A549 (cell line): ENCODE measurements around the gene CREG2. TPM values are rescaled to one million over a fixed set of nuclear protein-coding genes. Genes with fewer than 3 reads are reported as not detected.

Experiments
- ATAC-seq, 2 experiments: fragments of 200-7000 bp in 1 of 2; fragments of >200 bp in 1 of 2; cut with Nextera tagmentation in 1 of 2; cut with Tn5 transposase in 1 of 2; 3 replicates each; pipeline versions ENCODE4 v1.8.0 to v1.9.1; 2018 to 2020; ENCODE audit warnings: mild to moderate bottlenecking in 1 of 2, moderate library complexity in 1 of 2
- CTCF ChIA-PET: fragments of 300-600 bp; sonication (Branson Sonifier 250); formaldehyde crosslinking; extraction: SDS; loops from one replicate; lab custom pipeline; 2021; ENCODE audit warnings: antibody characterized with exemption, inconsistent platforms; lab: Yijun Ruan, JAX
- POLR2A ChIA-PET: fragments of 350-600 bp; formaldehyde crosslinking; extraction: SDS; loops from one replicate; lab custom pipeline; 2021; ENCODE audit warnings: antibody characterized with exemption, inconsistent platforms; lab: Yijun Ruan, JAX
- DNase-seq, 2 experiments: peaks; one replicate each; pipeline versions ENCODE4 v3.0.0 to v3.0.0-alpha.2; 2011 to 2016; ENCODE audit warnings: low read depth in 1 of 2, low spot score in 1 of 2
- FAIRE-seq: peaks from 2 replicates; lab custom pipeline; 2011; peaks lifted over from hg19 to GRCh38; lab: Jason Lieb, UNC
- H3K27ac ChIP-seq, 2 experiments: fragments of >200 bp; sonication (Bioruptor Twin); formaldehyde crosslinking; 3 replicates each; pipeline ENCODE4 v1.5.1; 2016 to 2017
- H3K4me1 ChIP-seq: fragments of >200 bp; sonication (Bioruptor Twin); formaldehyde crosslinking; 3 replicates; pipeline ENCODE4 v1.6.1; 2016
- H3K4me2 ChIP-seq: fragments of >200 bp; sonication (Bioruptor Twin); formaldehyde crosslinking; 3 replicates; pipeline ENCODE4 v1.6.1; 2016
- H3K4me3 ChIP-seq: fragments of >200 bp; sonication (Bioruptor Twin); formaldehyde crosslinking; 3 replicates; pipeline ENCODE4 v1.5.1; 2016
- H3K9me3 ChIP-seq: fragments of >200 bp; sonication (Bioruptor Twin); formaldehyde crosslinking; 3 replicates; pipeline ENCODE4 v1.6.1; 2016
- CBX2 ChIP-seq: fragments of 200-600 bp; sonication (generic); IDR thresholded peaks from 2 replicates; pipeline ENCODE4 v1.6.1; 2016; ENCODE audit warnings: low read depth, mild to moderate bottlenecking, borderline replicate concordance
- CEBPB ChIP-seq, 2 experiments: fragments of >200 bp in 1 of 2; sonication (Bioruptor Twin) in 1 of 2; formaldehyde crosslinking in 1 of 2; IDR thresholded peaks; 2 replicates each; pipeline ENCODE4 v1.6.1; 2012 to 2016
- CHD2 ChIP-seq: fragments of 150-350 bp; IDR thresholded peaks from 2 replicates; pipeline ENCODE4 v1.6.1; 2014; ENCODE audit warnings: low read length; ENCODE audit not compliant: partially characterized antibody
- CHD4 ChIP-seq: fragments of 200-600 bp; sonication (generic); IDR thresholded peaks from 2 replicates; pipeline ENCODE4 v1.6.1; 2016; ENCODE audit warnings: antibody characterized with exemption, mild to moderate bottlenecking, borderline replicate concordance
- E2F6 ChIP-seq: IDR thresholded peaks from 2 replicates; pipeline ENCODE4 v1.6.1; 2012; ENCODE audit warnings: low read depth, borderline replicate concordance
- EHMT2 ChIP-seq: fragments of 200-600 bp; sonication (generic); IDR thresholded peaks from 2 replicates; pipeline ENCODE4 v1.6.1; 2016; ENCODE audit warnings: antibody characterized with exemption, low read depth, mild to moderate bottlenecking, moderate library complexity
- ELK1 ChIP-seq: fragments of 150-350 bp; IDR thresholded peaks from 2 replicates; pipeline ENCODE4 v1.6.1; 2014; ENCODE audit warnings: low read depth, mild to moderate bottlenecking, low read length
- FOSL2 ChIP-seq, 2 experiments: fragments of 450-650 bp in 1 of 2; fragments of >200 bp in 1 of 2; sonication (Bioruptor Twin) in 1 of 2; formaldehyde crosslinking; IDR thresholded peaks; 2 replicates each; pipeline versions ENCODE4 v1.5.0 to v1.6.1; 2016 to 2020; ENCODE audit warnings: mild to moderate bottlenecking in 1 of 2, moderate library complexity in 1 of 2
- HEYL ChIP-seq: fragments of 250-450 bp; sonication (Bioruptor Pico); IDR thresholded peaks from 2 replicates; pipeline ENCODE4 v1.8.0; 2021; ENCODE audit warnings: mild to moderate bottlenecking, moderate library complexity
- HOXA7 ChIP-seq: fragments of 250-450 bp; sonication (Bioruptor Pico); IDR thresholded peaks from 2 replicates; pipeline ENCODE4 v1.5.0; 2020; ENCODE audit warnings: mild to moderate bottlenecking, moderate library complexity
- MAFK ChIP-seq: fragments of 450-650 bp; IDR thresholded peaks from 2 replicates; pipeline ENCODE4 v1.6.1; 2014; ENCODE audit not compliant: partially characterized antibody
- MAZ ChIP-seq: fragments of 150-350 bp; IDR thresholded peaks from 2 replicates; pipeline ENCODE4 v1.6.1; 2014; ENCODE audit warnings: antibody characterized with exemption, low read depth, low read length, borderline replicate concordance
- PHF8 ChIP-seq: fragments of 200-600 bp; sonication (generic); IDR thresholded peaks from 2 replicates; pipeline ENCODE4 v1.6.1; 2016; ENCODE audit warnings: low read depth, mild to moderate bottlenecking, antibody characterized with exemption, moderate library complexity, borderline replicate concordance
- RAD21 ChIP-seq, 2 experiments: fragments of >200 bp in 1 of 2; sonication (Bioruptor Twin) in 1 of 2; formaldehyde crosslinking in 1 of 2; IDR thresholded peaks in 1 of 2; conservative IDR thresholded peaks in 1 of 2; 2 replicates in 1 of 2; 3 replicates in 1 of 2; pipeline ENCODE4 v1.6.1; 2012 to 2018; ENCODE audit warnings: inconsistent platforms in 1 of 2
- RARB ChIP-seq: fragments of 250-450 bp; sonication (Bioruptor Pico); IDR thresholded peaks from 2 replicates; pipeline ENCODE4 v1.8.0; 2021; ENCODE audit warnings: mild to moderate bottlenecking, moderate library complexity
- RCOR1 ChIP-seq: fragments of 150-350 bp; IDR thresholded peaks from 2 replicates; pipeline ENCODE4 v1.6.1; 2014; ENCODE audit warnings: antibody characterized with exemption, low read length, low read depth
- RFX5 ChIP-seq: fragments of 450-650 bp; IDR thresholded peaks from 2 replicates; pipeline ENCODE4 v1.7.1; 2014; ENCODE audit warnings: antibody characterized with exemption, mild to moderate bottlenecking, moderate library complexity
- RNF2 ChIP-seq: fragments of 200-600 bp; sonication (generic); IDR thresholded peaks from 2 replicates; pipeline ENCODE4 v1.6.1; 2016; ENCODE audit warnings: low read depth, mild to moderate bottlenecking, antibody characterized with exemption, moderate library complexity, borderline replicate concordance
- SMC3 ChIP-seq: fragments of >200 bp; sonication (Bioruptor Twin); formaldehyde crosslinking; IDR thresholded peaks from 3 replicates; pipeline ENCODE4 v1.6.1; 2018; ENCODE audit warnings: inconsistent platforms
- SREBF2 ChIP-seq: fragments of 450-650 bp; IDR thresholded peaks from 2 replicates; pipeline ENCODE4 v1.6.1; 2014; ENCODE audit warnings: mild to moderate bottlenecking, moderate library complexity
- TFCP2L1 ChIP-seq: fragments of 250-450 bp; sonication (Bioruptor Pico); IDR thresholded peaks from 2 replicates; pipeline ENCODE4 v1.5.0; 2021; ENCODE audit warnings: mild to moderate bottlenecking
- TP53 ChIP-seq: fragments of 250-450 bp; sonication (Bioruptor Pico); IDR thresholded peaks from 2 replicates; pipeline ENCODE4 v1.5.0; 2021; ENCODE audit warnings: mild to moderate bottlenecking, moderate library complexity
- ZC3H11A ChIP-seq: fragments of 450-650 bp; IDR thresholded peaks from 2 replicates; pipeline ENCODE4 v1.6.1; 2014; ENCODE audit warnings: antibody characterized with exemption, mild to moderate bottlenecking
- ZNF302 ChIP-seq: fragments of 250-450 bp; sonication (Bioruptor Pico); IDR thresholded peaks from 2 replicates; pipeline ENCODE4 v1.9.0; 2021; ENCODE audit warnings: inconsistent platforms, mild to moderate bottlenecking, moderate library complexity
- WGBS: methylation state at CpG from one replicate; pipeline ENCODE4 v1.1.6; 2017; ENCODE audit errors: missing lambda C conversion rate; 5-methylcytosine and 5-hydroxymethylcytosine counted together
- polyA plus RNA-seq, 4 experiments: library from polyadenylated mRNA; depleted of rRNA in 3 of 4; stranded (reverse); fragments of >200 nt; fragmentation: RNase III in 1 of 4; extraction: RNeasy Plus Mini Kit Qiagen cat#74134 plus additional on column Dnase treatment in 1 of 4; gene quantifications; 2 replicates in 3 of 4; 3 replicates in 1 of 4; pipeline ENCODE4 v1.2.3, GENCODE V29; 2011 to 2017
- TF ChIP-seq, protein P1 (sequence below): fragments of 200-600 bp; sonication (generic); IDR thresholded peaks from 2 replicates; pipeline ENCODE4 v1.6.1; 2016; ENCODE audit warnings: antibody characterized with exemption, mild to moderate bottlenecking, moderate library complexity
- TF ChIP-seq, protein P2 (sequence below): fragments of >200 bp; sonication (Bioruptor Twin); formaldehyde crosslinking; IDR thresholded peaks from 3 replicates; pipeline ENCODE4 v1.6.1; 2016
- TF ChIP-seq, protein P3 (sequence below): fragments of >200 bp; sonication (Bioruptor Twin); formaldehyde crosslinking; IDR thresholded peaks from 3 replicates; pipeline ENCODE4 v1.5.1; 2016

The CREG2 gene
- polyA plus RNA-seq, 2 of the 4 experiments (the other 2 are of a cell fraction), result 1.5 to 1.6 TPM

- no peaks in the 10 kb centered on the region for H3K9me3 ChIP-seq
- no peak for FAIRE-seq
- H3K4me2 ChIP-seq, result no peak overlapping the region
- WGBS, result 72% methylated on average over 7 of the region's 7 CpGs
- POLR2A ChIA-PET, result no interaction called here
- TF ChIP-seq FOSL2 (IDR thresholded peaks at IDR 0.05), result no peak
- TF ChIP-seq FOSL2 (CRISPR knock-in tag; IDR thresholded peaks at IDR 0.05), result no peak
- TF ChIP-seq RFX5, result no peak
- no peak for TF ChIP-seq MAFK
- no peak for TF ChIP-seq CBX2
- no peak for TF ChIP-seq TP53 (CRISPR knock-in tag)
- TF ChIP-seq RCOR1, result no peak
- TF ChIP-seq CHD4, result no peak
- no peak for TF ChIP-seq RARB (CRISPR knock-in tag)
- no peak for TF ChIP-seq RNF2
- no peak for TF ChIP-seq CEBPB (IDR thresholded peaks at IDR 0.05)
- TF ChIP-seq, protein P1, sequence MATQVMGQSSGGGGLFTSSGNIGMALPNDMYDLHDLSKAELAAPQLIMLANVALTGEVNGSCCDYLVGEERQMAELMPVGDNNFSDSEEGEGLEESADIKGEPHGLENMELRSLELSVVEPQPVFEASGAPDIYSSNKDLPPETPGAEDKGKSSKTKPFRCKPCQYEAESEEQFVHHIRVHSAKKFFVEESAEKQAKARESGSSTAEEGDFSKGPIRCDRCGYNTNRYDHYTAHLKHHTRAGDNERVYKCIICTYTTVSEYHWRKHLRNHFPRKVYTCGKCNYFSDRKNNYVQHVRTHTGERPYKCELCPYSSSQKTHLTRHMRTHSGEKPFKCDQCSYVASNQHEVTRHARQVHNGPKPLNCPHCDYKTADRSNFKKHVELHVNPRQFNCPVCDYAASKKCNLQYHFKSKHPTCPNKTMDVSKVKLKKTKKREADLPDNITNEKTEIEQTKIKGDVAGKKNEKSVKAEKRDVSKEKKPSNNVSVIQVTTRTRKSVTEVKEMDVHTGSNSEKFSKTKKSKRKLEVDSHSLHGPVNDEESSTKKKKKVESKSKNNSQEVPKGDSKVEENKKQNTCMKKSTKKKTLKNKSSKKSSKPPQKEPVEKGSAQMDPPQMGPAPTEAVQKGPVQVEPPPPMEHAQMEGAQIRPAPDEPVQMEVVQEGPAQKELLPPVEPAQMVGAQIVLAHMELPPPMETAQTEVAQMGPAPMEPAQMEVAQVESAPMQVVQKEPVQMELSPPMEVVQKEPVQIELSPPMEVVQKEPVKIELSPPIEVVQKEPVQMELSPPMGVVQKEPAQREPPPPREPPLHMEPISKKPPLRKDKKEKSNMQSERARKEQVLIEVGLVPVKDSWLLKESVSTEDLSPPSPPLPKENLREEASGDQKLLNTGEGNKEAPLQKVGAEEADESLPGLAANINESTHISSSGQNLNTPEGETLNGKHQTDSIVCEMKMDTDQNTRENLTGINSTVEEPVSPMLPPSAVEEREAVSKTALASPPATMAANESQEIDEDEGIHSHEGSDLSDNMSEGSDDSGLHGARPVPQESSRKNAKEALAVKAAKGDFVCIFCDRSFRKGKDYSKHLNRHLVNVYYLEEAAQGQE, result no peak
- no peak for TF ChIP-seq HOXA7 (CRISPR knock-in tag)
- TF ChIP-seq PHF8, result no peak
- no peak for TF ChIP-seq EHMT2
- TF ChIP-seq, all 56 proteins: peak for 0
- Histone ChIP-seq H3K27ac (no peak overlapping the region), H3K4me1 (peaks cover 10% of the 10 kb centered on the region; the same call in 2 of the 3 replicates), H3K4me3 (no peak overlapping the region)
- ATAC-seq (no peak), DNase-seq (no peak)
- CTCF ChIA-PET, result interaction anchor here (1.0 to 5.8 kb wide), 10 partner anchors 9 to 1098 kb away, joined by 3 to 50 read pairs (median 5); partner anchors contain the start of gene CREG2
Observed at GRCh38 chr2:101351207-101351606, 36.1 kb downstream of the CREG2 start.

DNA sequence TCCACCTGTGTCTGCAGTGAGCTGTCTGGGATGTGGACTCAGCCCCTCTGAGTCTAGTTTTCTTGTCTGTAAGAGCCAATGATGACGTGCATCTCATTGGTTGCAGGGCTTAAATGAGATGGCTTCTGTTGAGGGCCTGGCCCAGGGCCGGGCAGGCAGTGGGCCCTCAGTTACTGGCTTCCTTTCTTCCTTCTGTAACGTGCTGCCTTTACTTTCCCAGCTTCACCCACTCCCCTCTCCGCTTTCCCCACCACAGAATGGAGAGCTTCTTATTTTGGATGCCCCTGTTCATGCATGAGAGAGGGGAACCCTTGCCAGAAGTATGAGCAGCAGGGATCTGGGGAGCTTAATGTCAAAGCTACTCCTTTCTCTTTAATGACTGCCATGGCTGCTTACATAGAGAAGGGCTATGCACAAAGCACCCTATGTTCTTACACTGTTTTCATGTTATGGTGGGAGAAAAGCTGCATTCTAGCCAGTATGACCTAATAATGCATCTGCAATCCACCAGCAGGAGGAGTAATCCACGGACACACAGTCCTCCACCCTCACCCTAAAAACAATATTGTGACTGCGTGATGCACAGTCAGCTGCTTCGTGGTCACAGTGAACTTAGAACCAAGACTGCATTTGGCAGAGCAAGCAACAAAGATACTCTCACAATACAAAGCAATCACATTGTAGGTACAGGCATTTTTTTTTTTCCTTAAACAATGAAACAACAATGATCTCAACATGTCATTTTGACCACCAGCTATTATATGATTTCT, 37.2 kb downstream of the CREG2 start:
- Histone ChIP-seq H3K4me2 (no peak overlapping the region), H3K4me3 (no peak overlapping the region), H3K9me3 (no peaks in the 10 kb centered on the region)
- CTCF ChIA-PET, result interaction anchor here (0.6 to 5.8 kb wide), 17 partner anchors 8 to 1099 kb away, joined by 3 to 50 read pairs (median 4); partner anchors contain the start of gene CREG2
- no peak for FAIRE-seq
- TF ChIP-seq ZNF302 (CRISPR knock-in tag), result no peak
- TF ChIP-seq, protein P2, sequence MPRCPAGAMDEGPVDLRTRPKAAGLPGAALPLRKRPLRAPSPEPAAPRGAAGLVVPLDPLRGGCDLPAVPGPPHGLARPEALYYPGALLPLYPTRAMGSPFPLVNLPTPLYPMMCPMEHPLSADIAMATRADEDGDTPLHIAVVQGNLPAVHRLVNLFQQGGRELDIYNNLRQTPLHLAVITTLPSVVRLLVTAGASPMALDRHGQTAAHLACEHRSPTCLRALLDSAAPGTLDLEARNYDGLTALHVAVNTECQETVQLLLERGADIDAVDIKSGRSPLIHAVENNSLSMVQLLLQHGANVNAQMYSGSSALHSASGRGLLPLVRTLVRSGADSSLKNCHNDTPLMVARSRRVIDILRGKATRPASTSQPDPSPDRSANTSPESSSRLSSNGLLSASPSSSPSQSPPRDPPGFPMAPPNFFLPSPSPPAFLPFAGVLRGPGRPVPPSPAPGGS, result no peak
- TF ChIP-seq SREBF2, result no peak
- TF ChIP-seq E2F6, result no peak
- TF ChIP-seq HEYL (CRISPR knock-in tag), result no peak
- no peak for TF ChIP-seq ZC3H11A
- no peak for TF ChIP-seq TFCP2L1 (CRISPR knock-in tag)
- TF ChIP-seq ELK1, result no peak
- peak in 1 of 2 experiments; percentile 37; a peak in 3 of 5 replicates for TF ChIP-seq RAD21 (conservative IDR thresholded peaks at IDR 0.05 in 1 of 2, IDR thresholded peaks at IDR 0.05 in 1 of 2)
- no peak for TF ChIP-seq HOXA7 (CRISPR knock-in tag)
- no peak for TF ChIP-seq CHD2
- TF ChIP-seq MAZ, result no peak
- TF ChIP-seq, protein P3, sequence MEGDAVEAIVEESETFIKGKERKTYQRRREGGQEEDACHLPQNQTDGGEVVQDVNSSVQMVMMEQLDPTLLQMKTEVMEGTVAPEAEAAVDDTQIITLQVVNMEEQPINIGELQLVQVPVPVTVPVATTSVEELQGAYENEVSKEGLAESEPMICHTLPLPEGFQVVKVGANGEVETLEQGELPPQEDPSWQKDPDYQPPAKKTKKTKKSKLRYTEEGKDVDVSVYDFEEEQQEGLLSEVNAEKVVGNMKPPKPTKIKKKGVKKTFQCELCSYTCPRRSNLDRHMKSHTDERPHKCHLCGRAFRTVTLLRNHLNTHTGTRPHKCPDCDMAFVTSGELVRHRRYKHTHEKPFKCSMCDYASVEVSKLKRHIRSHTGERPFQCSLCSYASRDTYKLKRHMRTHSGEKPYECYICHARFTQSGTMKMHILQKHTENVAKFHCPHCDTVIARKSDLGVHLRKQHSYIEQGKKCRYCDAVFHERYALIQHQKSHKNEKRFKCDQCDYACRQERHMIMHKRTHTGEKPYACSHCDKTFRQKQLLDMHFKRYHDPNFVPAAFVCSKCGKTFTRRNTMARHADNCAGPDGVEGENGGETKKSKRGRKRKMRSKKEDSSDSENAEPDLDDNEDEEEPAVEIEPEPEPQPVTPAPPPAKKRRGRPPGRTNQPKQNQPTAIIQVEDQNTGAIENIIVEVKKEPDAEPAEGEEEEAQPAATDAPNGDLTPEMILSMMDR, result peak; percentile 31; the same call in 2 of the 3 replicates
- TF ChIP-seq SMC3, result peak; percentile 44; the same call in 1 of the 3 replicates
- TF ChIP-seq, all 56 proteins: peak for 3
- no peaks in the 10 kb centered on the region for H3K4me1 ChIP-seq
- 52% methylated on average over 7 of the region's 7 CpGs for WGBS
- no peak overlapping the region for H3K27ac ChIP-seq
- peak; percentile 79 to 85; a peak in 5 of 6 replicates for ATAC-seq
- POLR2A ChIA-PET, result interaction anchor here (0.8 to 1.3 kb wide), 2 partner anchors 8 to 38 kb away, joined by 3 read pairs; no protein-coding TSS in a partner anchor
- peak in 1 of 2 experiments; percentile 24 for DNase-seq
